SK-N-MC (cell line): ENCODE data around the gene C12orf57.

Source experiments
- EZH2 ChIP-seq: fragments of 200-600 bp; sonication (generic); IDR thresholded peaks from one replicate; pipeline ENCODE4 v1.6.1; 2017; ENCODE audit warnings: antibody characterized with exemption
- POLR2AphosphoS5 ChIP-seq: IDR thresholded peaks from 2 replicates; pipeline ENCODE4 v1.6.1; 2012; ENCODE audit warnings: mild to moderate bottlenecking, low read depth, low read length, borderline replicate concordance

- TF ChIP-seq EZH2 (no peak), POLR2AphosphoS5 (no peak)
Observed at GRCh38 chr12:6915789-6916285, 28.0 kb upstream of the C12orf57 start.
